ENCODE data around the gene MBP.

The MBP gene

GRCh38 chr18:77051581-77052296 is 80.8 kb downstream of the MBP start:
- TF ChIP-seq CTCF (IDR thresholded peaks at IDR 0.05; ENCODE audit: low read depth, low read length, missing control alignments), result no peak
- Histone ChIP-seq H3K27ac (no peak overlapping the region), H3K4me3 (ENCODE audit: low read depth, low read length) (no peak overlapping the region), H3K36me3 (replicated peaks) (peaks cover 9% of the 10 kb centered on the region), H3K27me3 (replicated peaks) (no peaks in the 10 kb centered on the region)
- in situ Hi-C loops (cut with HindIII; ENCODE audit: low pct_ligation_motif_present, low sequenced_read_pairs), result loop anchor here (25.0 kb wide), 1 partner anchor 161 kb away; no protein-coding TSS in a partner anchor
- DNase-seq, result no peak

DNA sequence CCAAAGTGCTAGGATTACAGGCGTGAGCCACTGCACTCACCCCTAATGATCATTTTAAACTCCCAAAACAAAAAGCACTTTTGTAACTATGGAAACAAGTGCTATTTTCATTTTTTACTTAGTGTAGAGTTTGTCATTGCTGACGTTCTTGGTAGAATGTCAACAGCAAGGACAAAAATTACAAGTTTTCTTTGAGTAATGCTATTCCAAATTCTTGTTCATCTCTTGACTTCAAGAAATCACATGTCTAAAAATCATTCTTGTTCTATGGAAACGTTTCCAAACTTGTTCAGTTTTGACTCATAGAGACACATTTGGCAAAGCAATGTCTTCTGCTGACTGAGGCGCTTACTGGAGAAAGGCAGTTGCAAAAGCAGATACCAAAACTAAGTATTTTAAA is 82.6 kb downstream of the MBP start:
- no peak overlapping the region for H3K27ac ChIP-seq
- in situ Hi-C loops (cut with HindIII; ENCODE audit: low pct_ligation_motif_present, low sequenced_read_pairs), result loop anchor here (25.0 kb wide), 1 partner anchor 162 kb away; no protein-coding TSS in a partner anchor

DNA sequence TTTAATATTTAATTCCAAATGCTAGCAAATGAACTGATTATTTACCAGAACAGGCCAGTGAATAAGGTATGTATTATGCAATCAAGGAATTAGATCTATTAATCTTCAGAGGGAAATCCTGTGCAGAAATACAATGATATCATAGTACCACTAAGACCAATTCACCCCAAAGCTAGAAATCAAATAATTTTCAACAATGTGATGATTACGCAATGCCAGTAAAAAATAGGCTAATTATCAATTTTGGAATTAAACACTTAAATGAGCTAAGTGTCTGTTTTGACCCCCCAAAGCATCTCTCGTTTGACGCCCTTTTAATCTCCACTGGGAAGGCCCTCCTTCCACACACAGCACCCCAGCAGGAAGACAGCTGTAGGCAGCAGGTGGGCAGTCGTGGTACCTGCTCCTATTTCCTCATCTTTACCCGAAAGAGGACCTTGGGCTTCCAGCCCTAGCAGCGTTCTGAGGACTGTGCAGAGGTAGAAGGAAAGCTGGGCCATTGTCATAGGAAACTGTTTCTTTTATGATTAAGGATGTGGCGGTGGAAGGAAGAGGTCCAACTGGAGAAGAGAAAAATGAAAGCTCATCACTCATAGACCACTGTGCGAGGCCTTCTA is 84.7 kb downstream of the MBP start:
- Histone ChIP-seq H3K27me3 (replicated peaks) (no peaks in the 10 kb centered on the region), H3K27ac (no peak overlapping the region), H3K36me3 (replicated peaks) (peaks cover 7% of the 10 kb centered on the region), H3K4me3 (ENCODE audit: low read depth, low read length) (no peak overlapping the region)
- TF ChIP-seq CTCF (IDR thresholded peaks at IDR 0.05; ENCODE audit: low read depth, low read length, missing control alignments), result no peak
- no peak for DNase-seq
- in situ Hi-C loops (cut with HindIII; ENCODE audit: low pct_ligation_motif_present, low sequenced_read_pairs), result no loop called here

More for the DNA sequence above, 82.6 kb downstream of the MBP start:
- no peak overlapping the region for H3K4me3 ChIP-seq (ENCODE audit: low read depth, low read length)
- DNase-seq, result no peak
- peaks cover 10% of the 10 kb centered on the region for H3K36me3 ChIP-seq (replicated peaks)
- no peaks in the 10 kb centered on the region for H3K27me3 ChIP-seq (replicated peaks)
- no peak for TF ChIP-seq CTCF (IDR thresholded peaks at IDR 0.05; ENCODE audit: low read depth, low read length, missing control alignments)

DNA sequence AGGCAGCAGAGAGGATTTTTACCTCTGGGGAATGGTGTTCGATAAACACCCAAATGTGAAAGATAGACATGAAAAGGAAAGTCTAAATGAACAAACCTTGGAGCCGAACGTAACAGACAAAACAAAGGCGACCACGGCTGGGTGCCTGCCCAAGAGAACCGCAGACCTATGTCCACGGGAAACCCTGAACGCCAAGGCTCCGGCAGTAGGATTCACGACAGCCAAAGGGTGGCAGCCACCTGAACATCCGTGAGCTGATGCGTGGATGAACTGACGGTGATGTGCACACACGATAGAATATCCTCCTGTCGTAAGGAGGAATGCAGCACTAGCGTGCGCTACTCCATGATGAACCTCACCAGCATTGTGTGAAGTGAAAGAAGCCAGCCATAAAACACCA is 85.6 kb downstream of the MBP start:
- no peak overlapping the region for H3K27ac ChIP-seq
- no peak for DNase-seq
- in situ Hi-C loops (cut with HindIII; ENCODE audit: low pct_ligation_motif_present, low sequenced_read_pairs), result no loop called here
- no peak overlapping the region for H3K4me3 ChIP-seq (ENCODE audit: low read depth, low read length)
- no peaks in the 10 kb centered on the region for H3K27me3 ChIP-seq (replicated peaks)
- H3K36me3 ChIP-seq (replicated peaks), result peaks cover 7% of the 10 kb centered on the region
- no peak for TF ChIP-seq CTCF (IDR thresholded peaks at IDR 0.05; ENCODE audit: low read depth, low read length, missing control alignments)

GRCh38 chr18:77046409-77046808 is 86.2 kb downstream of the MBP start:
- Histone ChIP-seq H3K4me3 (ENCODE audit: low read depth, low read length) (no peak overlapping the region), H3K36me3 (replicated peaks) (peaks cover 7% of the 10 kb centered on the region), H3K27me3 (replicated peaks) (no peaks in the 10 kb centered on the region), H3K27ac (no peak overlapping the region)
- TF ChIP-seq CTCF (IDR thresholded peaks at IDR 0.05; ENCODE audit: low read depth, low read length, missing control alignments), result no peak
- in situ Hi-C loops (cut with HindIII; ENCODE audit: low pct_ligation_motif_present, low sequenced_read_pairs), result no loop called here
- DNase-seq, result no peak

All from brain microvascular endothelial cell (primary cell).